ENCODE measurements around the gene SH2D4B.
A peak's percentile ranks its signal among the peaks of the same experiment; 100 is the strongest.

The SH2D4B gene

DNA sequence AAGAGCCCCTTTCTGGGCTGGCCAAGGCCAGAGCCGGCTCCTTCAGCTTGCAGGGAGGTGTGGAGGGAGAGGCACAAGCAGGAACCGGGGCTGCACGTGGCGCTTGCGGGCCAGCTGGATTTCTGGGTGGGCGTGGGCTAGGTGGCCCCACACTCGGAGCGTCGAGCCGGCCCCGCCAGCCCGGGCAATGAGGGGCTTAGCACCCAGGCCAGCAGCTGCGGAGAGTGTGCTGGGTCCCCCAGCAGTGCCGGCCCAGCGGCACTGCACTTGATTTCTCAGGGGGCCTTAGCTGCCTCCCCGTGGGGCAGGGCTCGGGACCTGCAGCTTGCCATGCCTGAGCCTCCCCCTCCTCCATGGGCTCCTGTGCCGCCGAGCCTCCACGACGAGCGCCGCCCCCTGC lies 48.1 kb downstream of the SH2D4B start:
- in situ Hi-C loops (cut with MboI; ENCODE audit: low pct_unique_long_range_greater_than_20kb, low sequenced_read_pairs, unreplicated experiment): no loop called here
- no peak for TF ChIP-seq CTCF (IDR thresholded peaks at IDR 0.05; ENCODE audit: extremely low read depth, insufficient read depth, missing control alignments)
- no peak for DNase-seq (ENCODE audit: low spot score)

DNA sequence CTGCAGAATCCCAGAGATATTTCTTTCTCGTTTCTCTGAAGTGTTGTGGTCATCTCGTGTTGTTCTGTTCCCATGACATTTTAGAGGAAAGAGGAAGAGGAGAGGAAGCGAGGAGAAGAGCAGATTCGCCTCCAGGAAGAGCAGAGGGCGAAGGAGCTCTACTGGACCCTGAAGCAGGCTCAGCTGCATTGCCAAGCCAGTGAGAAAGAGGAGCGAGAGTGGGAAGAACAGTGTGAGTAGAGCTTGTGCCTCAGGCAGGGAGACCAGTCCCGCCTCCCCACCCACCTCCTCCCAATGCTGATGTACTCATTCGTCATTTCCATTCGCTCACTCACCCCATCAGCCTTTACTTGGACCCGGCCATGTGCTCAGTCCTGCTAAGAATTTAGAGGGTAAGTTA lies 50.8 kb downstream of the SH2D4B start:
- in situ Hi-C loops (cut with MboI; ENCODE audit: low pct_unique_long_range_greater_than_20kb, low sequenced_read_pairs, unreplicated experiment): no loop called here
- no peak for TF ChIP-seq CTCF (IDR thresholded peaks at IDR 0.05; ENCODE audit: extremely low read depth, insufficient read depth, missing control alignments)
- no peak for DNase-seq (ENCODE audit: low spot score)

- peak; percentile 52 for DNase-seq (ENCODE audit: low spot score)
- TF ChIP-seq CTCF (IDR thresholded peaks at IDR 0.05; ENCODE audit: extremely low read depth, insufficient read depth, missing control alignments): no peak
- in situ Hi-C loops (cut with MboI; ENCODE audit: low pct_unique_long_range_greater_than_20kb, low sequenced_read_pairs, unreplicated experiment): no loop called here
Observed at GRCh38 chr10:80589726-80590373, 52.1 kb downstream of the SH2D4B start.

DNA sequence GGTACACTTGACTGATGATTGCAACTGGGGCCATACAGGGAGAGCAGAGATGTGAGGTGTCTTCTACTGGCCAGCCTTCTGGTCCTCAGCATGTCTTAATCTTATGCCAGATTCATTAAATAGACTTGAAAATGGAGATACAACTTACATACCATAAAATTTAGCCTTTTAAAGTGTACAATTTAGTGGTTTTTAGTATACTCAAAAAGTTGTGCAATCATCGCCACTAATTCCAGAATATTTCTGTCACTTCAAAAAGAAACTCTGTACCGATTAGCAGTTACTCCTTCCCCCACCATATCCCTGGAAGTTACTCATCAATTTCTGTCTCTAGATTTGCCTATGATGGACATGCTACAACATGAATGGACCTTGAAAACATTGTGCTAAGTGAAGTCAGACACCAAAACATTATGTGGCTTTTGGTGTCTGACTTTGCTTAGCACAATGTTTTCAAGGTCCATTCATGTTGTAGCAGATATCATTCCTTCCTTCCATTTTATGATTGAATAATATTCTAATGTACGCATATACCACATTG lies 53.0 kb downstream of the SH2D4B start:
- in situ Hi-C loops (cut with MboI; ENCODE audit: low pct_unique_long_range_greater_than_20kb, low sequenced_read_pairs, unreplicated experiment): no loop called here
- no peak for TF ChIP-seq CTCF (IDR thresholded peaks at IDR 0.05; ENCODE audit: extremely low read depth, insufficient read depth, missing control alignments)
- no peak for DNase-seq (ENCODE audit: low spot score)

DNA sequence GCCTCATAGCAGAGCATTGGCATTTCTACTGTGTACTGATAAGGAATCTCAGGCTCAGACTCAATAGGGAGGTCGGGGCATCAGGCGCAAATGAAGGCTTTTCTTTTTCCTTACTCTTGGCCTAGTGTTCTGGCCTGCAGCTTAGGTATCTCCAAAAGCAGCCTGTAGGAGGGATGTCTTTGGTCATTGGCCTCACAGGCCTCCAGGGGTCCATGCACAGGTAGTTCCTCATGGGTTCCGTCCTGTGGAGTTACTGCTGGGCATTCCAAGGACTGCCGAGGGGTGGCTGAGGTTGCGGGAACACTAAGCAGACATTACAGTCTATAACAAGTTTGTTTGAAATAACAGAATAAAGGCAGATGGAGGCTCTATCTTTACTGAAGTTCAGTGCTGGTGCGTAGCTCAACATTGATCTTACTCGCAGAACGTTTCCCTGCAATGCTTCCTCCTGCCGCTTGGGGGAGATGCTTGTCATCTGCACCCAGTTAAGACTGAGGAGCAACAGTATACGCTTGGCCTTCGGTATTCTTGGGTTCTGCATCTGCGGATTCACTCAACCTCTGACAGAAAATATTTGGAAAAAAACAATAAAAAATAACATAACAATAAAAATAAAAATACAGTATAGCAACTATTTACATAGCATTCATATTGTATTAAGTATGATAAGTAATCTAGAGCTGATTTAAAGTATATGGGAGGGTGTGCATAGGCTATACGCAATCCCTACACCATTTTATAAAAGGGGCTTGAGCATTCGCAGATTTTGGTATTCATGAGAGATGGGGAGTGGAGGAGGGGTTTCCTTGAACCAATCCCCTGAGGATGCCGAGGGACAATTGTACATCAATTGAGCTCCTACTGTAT lies 58.9 kb downstream of the SH2D4B start:
- no peak for DNase-seq (ENCODE audit: low spot score)
- in situ Hi-C loops (cut with MboI; ENCODE audit: low pct_unique_long_range_greater_than_20kb, low sequenced_read_pairs, unreplicated experiment): no loop called here
- peak; percentile 69 for TF ChIP-seq CTCF (IDR thresholded peaks at IDR 0.05; ENCODE audit: extremely low read depth, insufficient read depth, missing control alignments)

- no peak for TF ChIP-seq CTCF (IDR thresholded peaks at IDR 0.05; ENCODE audit: extremely low read depth, insufficient read depth, missing control alignments)
- in situ Hi-C loops (cut with MboI; ENCODE audit: low pct_unique_long_range_greater_than_20kb, low sequenced_read_pairs, unreplicated experiment): no loop called here
- peak; percentile 42 for DNase-seq (ENCODE audit: low spot score)
Observed at GRCh38 chr10:80598084-80598798, 60.5 kb downstream of the SH2D4B start.
